ENCODE measurements around the gene ZFYVE26. TPM values are rescaled to one million over a fixed set of nuclear protein-coding genes. Genes with fewer than 3 reads are reported as not detected.
"Not testable (repeated sequence)": the region's sequence is repeated elsewhere in the genome, so short reads cannot be mapped to it uniquely, and the experiment has no call there.

Gene ZFYVE26
- total RNA-seq, 1 donor from 2014 or later, result 27.6 TPM

DNA sequence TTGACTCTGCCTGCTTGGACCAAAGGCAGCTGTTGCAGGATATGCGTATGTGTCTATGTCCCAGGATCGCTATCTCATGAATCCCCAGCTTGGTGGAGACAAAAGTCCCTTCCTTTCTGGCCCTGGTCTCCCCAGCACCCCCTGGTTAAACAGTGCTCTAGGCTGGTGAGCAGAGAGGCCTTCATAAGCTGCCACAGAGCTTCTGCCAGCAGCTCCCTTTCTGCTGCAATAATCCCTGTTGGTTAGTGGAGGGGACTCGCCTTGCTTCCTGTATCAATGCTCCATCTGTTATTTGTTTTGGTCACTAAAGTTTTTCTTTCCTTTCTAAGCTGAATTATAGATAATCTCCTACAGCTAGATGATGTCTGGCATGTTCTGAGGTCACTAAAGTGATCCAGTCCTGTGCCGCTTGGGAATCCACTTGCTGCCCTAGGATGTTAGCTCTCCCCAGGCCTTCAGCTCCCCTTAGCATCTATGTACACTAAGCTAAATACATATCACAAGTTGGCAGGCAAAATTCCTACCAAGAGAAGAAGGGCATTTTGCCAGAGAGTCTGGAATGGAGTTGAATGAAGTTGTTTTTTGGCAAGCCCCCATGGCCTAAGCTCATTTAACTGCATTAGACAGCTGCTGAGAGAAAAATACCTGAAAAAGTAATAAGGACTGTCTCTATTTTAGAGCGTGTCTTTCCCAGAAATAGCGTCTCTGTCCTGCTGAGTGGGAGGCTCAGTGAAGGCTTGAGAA, 66.9 kb downstream of the ZFYVE26 start:
- DNase-seq, result no peak

DNA sequence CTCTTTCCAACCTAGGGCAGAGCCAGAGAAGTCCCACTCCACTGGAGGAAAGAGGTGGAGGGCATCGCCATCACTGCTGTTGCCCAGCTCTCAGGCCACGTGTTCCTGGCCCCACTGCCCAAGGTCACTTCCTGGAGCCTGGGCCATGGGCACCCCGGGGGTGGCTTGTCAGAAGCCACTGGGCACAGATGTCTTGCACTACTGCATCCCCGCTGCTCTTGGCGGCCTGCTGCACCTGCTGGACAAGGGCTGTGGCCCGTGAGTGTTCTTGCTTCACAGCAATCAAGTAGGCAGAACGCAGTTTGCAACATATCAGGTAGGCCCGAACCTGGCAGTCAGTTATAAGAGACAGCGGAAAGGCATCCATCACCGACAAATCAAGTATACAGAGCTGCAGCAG, 68.1 kb downstream of the ZFYVE26 start:
- DNase-seq, result no peak

DNA sequence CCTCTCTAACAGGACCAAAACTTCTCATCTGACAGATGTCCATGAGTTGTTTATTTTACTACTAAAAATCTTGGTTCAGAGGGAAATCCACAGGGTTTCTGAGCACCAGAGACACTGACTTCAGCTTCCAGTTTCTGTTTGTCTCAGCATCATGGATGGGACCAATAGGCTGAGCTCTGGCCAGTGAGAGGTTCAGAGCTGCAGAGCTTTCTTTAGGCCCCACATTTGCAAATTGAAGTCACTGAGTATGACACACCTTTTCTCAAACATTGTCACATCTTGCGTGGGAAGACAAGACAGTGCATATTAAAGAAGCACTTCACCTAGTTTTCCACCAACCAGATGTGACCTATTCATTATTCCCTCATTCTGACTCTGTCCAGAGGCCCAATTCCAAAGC, 69.5 kb downstream of the ZFYVE26 start:
- DNase-seq, result no peak

DNA sequence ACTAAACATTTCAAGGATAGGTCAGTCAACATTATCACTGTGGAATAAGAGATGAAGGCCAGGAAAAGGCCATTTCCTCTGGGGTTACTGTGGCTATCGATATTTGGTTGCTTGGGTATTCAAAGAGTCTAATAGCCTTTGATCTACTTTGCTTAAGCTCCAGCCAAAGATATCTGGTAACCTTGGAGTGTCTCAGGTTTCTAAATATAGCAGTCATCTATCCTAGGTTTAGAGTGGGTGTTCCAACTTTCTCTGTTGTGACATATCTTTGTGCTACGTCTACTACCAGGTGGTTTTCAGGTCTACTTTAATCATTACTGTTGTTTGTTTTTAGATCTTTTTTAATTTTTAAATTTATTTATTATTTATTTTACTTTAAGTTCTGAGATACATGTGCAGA, 72.3 kb downstream of the ZFYVE26 start:
- DNase-seq, result no peak

DNA sequence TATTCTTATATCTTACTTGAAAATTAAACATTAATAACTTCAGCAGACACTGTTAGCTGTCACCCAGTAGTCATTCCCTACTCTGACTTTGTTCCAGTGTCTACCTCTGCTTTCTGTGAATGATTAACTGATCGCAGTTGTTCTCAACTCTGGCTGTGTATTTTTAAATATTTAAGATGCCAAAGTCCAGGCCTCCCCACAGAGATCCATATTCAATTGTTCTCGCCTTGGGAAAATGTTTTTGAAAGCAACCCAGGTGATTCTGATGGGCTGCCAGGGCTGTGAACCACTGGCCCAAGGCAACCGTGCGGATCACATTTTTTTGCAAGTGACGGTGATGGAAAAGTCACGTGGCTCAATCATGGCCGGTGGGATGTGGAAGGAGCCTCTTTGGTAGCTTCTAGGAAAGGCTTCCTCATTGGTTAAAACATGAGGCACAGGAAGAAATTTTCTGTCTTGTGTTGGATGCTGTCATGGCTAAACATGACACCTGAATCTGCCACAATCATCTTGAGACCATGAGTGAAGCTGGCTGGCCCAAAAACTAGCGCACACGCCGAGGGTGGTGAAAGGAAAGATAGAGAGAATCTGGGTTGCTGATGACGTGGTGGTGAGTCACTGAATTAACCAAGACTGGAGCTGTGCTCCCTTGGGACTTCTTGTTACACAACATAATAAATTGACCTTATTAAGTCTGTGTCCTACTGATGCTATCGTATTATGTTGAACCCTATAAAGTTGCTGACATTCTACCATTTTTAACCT, 77.5 kb downstream of the ZFYVE26 start:
- no peak for DNase-seq

DNA sequence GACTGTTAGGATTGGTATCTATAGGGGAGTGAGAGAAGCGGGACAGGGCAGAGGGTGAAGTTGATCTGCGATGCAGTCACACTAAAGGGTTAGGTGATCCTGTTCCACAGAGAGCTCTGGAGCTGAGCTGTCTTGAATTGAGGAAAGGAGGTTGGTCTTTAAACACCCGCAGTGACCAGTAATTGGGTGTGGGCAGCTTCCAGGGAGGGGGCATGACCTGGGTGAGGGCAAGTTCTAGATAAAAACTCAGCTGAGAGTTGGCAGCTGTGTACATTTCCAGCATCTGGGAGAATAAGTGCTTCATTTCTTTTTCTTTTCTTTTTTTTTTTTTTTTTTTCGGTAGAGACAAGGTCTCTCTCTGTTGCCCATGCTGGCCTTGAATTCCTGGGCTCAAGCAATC, 79.6 kb downstream of the ZFYVE26 start:
- DNase-seq, result no peak

DNA sequence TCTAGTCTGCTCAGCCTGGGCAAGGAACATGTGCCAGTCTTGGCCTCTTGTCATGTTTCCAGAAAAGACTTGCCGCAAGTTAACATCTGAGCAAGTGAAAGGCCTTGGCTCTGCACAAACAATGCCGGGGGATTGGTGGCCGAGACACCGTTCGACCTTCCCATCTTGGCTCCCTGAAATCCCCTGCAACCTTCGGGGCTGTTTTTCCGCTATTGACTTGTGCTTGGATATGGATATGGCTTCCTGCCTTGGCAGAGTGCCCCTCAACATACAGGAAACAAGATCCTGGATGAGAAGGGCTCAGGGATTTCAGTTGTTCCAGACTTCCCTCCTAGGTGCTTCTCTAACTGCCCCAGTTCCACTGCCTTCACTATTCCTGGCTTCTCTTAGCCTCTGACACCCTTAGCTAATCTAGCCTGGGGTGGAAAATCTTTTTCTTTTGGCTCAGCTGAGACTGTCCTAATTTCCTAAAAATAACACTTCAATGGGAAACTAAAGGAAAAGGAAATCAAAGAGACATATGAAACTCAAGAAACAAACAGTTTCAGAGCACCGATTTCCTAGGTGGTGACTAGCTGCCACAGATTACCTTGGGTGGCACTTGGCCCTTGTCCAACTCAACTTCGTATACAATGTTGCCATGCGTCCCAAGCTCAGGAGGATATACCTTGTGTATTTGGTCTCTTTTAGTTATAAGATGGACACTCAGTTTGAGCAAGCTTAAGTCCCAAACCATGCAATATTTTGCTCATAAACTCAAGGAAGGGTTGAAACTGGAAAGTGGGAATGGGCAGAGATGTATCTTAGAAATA, 80.8 kb downstream of the ZFYVE26 start:
- no peak for DNase-seq

DNA sequence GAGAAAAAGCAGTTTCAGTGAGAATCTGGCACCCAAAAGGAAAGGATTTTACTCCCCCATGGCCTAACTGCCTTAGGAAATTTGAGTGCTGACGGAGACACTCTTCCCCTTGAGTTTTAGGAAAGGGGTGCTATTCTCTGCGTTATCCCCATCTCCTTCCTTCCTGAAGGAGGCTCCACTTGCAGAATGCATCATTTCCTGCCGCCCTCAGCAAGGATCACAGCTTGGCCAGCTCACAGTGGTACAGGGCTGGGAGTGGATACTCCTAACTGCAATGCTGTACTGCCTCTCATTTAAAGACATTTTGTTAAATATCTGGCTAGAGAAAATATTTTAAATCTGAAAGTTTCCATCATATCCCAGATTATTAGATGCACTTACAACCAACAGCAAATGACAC, 81.7 kb downstream of the ZFYVE26 start:
- DNase-seq, result no peak

DNA sequence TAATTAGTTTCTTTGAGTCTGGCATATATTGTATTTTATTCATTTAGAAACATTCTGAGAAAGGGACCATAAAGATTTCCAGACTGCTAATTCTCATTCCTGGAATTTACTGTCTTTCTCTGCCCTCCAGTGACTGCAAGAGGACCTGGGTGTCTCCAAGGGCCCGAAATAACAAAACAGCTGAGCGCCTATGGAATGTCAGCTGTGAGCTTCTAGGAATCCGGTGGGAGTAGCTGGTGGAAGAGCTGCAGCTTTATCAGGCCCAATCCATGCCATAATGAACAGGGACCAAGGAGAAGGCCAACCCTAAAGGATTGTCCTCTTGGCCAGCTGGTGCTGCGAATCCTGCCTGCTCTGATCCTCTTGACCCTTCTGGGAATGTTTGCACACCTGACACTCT, 82.8 kb downstream of the ZFYVE26 start:
- DNase-seq, result no peak

DNA sequence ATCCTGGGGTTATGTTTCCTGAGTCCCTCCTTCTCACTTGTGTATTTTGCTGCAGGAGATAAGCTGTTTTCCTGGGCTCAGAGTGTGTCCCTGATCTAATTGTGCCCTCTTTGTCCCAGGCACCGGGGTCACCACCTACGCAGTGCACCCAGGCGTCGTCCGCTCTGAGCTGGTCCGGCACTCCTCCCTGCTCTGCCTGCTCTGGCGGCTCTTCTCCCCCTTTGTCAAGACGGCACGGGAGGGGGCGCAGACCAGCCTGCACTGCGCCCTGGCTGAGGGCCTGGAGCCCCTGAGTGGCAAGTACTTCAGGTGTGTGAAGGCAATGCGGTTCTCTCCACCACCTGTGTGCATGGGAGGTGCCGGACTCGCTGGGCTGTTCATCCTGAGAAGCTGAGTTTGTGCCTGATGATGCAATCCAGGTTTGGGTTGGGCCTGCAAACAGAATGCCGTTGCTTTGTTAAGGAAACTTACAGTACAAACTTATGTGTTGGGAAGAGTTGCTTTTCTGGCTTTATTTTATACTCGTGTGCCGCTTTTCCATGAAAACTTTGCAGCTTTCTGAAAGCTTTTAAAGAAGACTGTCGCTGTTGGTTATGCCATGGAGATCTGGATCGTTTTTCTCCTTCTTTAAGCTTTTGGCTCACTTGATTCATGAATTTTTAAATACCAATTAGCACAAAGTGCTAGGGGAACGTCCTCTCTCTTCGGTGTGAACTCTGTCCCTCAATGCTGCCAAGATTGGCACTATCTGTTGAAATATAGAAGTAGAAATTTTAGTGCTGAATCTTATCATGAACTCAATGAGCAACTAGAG, 87.1 kb downstream of the ZFYVE26 start:
- DNase-seq, result no peak

DNA sequence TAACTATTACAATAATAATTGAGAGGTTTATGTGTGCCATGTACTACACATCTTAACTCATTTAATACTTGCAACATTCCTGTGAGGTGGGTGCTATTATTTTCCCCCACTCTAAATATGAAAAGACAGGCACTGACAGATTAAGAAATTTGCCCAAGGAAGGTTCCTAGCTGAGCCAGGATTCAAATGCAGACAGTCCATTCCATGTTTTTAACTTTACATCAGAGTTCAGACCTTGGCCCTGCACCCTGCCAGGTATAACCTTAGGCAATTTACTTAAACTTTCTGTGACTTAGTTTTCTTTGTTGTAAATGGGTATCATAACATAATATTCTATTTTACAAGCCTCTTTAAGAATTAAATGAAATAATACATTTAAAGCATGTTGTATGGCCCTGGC, 88.1 kb downstream of the ZFYVE26 start:
- DNase-seq, result no peak

DNA sequence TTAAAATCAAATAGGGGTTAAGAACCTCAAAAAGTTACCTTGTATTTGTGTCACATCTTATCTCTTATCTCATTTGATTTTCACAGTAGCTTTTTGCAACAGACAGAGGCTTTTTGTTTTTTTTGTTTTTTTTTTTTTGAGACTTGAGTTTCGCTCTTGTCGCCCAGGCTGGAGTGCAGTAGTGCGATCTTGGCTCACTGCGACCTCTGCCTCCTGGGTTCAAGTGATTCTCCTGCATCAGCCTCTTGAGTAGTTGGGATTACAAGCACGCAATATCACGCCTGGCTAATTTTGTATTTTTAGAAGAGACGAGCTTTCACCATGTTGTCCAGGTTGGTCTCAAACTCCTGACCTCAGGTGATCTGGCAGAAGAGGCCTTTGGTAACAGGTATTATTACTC, 89.0 kb downstream of the ZFYVE26 start:
- no peak for DNase-seq

DNA sequence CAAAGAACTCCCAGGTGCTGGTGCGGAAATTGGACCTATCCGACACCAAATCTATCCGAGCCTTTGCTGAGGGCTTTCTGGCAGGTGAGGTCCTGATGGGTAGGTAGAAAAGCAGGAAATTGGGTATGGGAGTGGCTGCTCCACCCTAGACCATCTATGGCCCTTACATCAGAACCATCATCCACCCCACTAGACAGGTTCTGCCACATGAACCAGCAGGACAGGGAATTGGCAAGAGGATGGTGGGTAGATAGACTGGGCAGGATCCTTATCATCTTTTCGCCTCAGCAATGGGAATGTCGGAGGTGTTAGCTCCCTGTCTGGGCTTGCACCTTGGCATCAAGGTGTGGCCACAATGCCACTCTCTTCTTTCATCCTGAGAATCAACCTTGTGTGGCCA, 91.2 kb downstream of the ZFYVE26 start:
- no peak for DNase-seq

DNA sequence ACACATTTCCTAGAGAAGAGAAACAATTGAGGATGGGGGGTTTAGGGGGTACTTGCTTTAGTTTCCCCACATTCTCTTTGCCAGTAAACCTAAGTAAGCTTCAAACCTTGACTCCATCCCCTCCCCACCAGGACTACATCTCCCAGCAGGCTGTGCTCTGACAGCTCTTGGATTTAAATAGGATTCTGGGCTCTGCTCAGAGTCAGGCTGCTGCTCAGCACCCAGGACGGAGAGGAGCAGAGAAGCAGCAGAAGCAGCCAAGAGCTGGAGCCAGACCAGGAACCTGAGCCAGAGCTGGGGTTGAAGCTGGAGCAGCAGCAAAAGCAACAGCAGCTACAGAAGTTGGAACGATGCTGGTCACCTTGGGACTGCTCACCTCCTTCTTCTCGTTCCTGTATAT, 94.1 kb downstream of the ZFYVE26 start:
- no peak for DNase-seq

DNA sequence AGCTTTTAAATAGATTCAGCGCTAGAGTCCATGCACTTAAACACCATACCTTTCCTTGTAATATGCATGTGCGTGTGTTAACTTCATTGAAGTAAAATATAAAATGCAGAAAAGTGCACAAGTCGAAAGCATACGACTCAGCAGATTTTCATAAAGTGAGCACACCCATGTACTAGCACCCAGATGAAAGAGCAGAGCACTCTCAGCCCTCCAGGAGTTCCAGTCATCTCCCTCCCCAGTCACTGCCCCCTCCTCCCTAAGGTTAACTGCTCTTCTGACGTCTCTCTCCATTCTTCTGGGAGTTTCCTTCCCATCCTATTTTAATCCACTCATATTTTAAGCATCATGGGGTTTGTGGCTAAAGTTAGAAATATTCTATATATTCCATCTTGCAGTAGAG, 94.5 kb downstream of the ZFYVE26 start:
- no peak for DNase-seq

DNA sequence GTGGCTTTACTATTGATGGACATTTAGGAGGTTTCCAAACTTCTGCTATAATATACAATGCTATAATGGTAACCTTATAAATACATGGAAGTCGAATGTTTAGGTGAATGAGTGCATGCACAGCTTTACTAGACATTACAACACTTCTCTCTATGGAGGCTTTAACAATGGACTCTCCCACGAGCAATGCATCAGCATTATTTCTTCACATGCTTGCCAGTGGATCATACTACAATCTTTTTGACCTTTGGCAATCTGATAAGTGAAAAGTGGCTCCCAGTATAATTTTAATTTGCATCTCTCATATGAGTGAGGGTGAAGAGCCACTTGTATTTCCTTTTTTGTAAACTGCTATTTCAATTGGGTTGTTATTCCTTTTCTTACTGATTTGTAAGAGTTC, 96.5 kb downstream of the ZFYVE26 start:
- DNase-seq, result no peak

DNA sequence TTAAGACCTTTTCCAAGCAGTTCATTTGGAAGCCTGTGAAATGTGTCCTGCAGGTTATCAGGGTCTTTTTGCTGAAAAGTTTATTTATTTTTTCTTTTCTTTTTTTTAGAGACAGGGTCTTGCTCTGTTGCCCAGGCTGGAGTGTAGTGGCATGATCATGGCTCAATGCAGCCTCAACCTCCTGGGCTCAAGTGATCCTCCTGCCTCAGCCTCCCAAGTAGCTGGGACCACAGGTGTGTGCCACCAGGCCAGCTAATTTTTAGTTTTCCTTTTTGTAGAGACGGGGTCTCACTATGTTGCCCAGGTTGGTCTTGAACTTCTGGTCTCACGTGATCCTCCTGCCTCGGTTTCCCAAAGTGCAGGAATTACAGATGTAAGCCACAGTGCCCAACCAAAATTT, 97.0 kb downstream of the ZFYVE26 start:
- not testable (repeated sequence) for DNase-seq

DNA sequence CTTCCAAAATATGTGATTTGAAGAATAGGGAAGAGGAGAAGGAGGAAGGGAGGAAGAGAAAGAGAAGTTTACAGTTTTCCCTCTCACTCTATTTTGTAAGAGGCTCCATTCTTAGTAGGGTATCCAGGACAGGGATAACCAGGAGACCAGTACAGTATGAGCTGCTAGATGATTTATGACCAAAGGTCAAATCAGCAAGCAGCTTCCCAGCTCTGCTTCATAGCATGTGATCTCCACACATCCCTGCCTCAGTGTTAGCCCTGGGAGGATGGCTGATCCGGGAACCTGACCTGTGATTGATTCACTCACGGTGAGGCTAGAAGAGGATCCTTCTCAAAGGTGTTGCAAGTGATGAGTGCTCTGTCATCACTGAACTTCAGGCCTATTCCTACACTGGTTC, 98.1 kb downstream of the ZFYVE26 start:
- no peak for DNase-seq

DNA sequence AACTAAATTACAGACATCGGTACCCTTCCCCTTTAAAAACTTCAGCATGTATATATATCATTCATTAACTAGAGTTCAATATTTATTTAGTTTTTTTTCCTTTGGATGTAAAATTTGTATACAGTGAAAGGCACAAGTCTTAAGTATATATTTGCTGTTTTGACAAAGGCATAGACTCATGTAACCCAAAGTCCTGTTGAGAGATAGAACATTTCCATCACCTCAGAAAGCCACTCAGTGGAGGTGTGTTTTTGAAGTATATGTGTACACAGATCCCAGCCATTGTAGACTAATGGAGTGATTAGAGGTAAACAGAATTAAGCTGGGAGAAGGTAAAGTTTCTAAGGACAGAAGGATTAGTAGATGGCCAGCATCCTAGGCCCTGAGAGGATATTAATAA, 99.3 kb downstream of the ZFYVE26 start:
- no peak for DNase-seq

DNA sequence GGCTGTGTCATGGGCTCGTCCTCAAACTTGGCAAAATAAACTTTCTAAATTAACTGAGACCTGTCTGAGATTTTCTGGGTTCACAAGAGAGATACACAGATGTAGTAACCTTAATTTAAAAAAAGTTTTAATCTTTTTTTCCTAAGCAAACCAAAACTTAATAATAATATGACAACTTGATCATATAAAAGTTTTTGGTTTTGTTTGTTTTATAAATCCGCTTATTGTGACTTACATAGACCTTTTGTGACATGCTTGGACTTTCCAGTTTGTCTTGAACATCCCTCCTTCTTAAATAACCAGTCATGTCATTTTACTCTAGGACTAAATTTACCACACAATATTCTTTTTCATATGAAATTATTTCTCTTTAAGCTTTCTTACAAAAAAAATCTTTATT, 106.2 kb downstream of the ZFYVE26 start:
- DNase-seq, result no peak

DNA sequence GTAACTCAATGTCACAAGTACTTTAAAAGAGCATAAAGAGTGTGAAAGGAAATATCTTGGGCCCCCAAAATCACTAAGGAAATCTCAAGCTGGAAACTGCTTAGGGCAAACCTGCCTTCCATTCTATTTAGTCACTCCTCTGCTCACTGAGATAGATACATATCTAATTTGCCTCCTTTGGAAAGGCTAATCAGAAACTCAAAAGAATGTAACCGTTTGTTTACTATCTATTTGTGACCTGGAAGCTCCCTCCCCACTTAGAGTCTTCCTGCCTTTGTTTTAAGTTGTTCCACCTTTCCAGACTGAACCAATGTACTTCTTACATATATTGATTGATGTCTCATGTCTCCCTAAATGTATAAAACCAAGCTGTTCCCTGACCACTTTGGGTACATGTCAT, 106.6 kb downstream of the ZFYVE26 start:
- not testable (repeated sequence) for DNase-seq

DNA sequence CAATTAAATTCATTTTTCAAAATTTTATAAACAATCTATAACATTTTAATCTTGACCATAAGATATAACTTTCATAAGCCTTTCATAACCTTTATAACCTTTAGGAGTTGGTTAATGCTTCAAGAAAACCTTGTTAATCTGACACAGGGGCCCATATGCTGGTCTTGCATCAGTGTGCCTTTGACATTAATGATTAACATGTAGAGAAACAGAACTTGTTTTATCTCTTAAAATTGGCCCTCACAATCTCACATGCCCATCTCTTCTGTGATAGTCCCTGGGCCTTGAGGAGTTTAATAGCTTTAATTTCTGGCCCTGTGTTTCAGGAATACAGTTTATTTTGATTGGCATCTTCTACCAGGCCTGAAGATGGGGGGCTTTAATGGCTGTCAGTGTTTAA, 107.0 kb downstream of the ZFYVE26 start:
- DNase-seq, result not testable (repeated sequence)

All from skin of body (tissue), 2 donors.